Keratinocyte (primary cell): ENCODE data around the gene GDPD5. TPM values are rescaled to one million over a fixed set of nuclear protein-coding genes. Genes with fewer than 3 reads are reported as not detected.

Experiments
- DNase-seq: peaks from one replicate; pipeline ENCODE4 v3.0.0-alpha.2; 2011; ENCODE audit warnings: low read depth, missing footprints, low spot score
- FAIRE-seq: peaks from 2 replicates; lab custom pipeline; 2011; peaks lifted over from hg19 to GRCh38; lab: Jason Lieb, UNC
- H2AFZ ChIP-seq: 2 replicates; pipeline ENCODE4 v1.6.0; 2012; ENCODE audit warnings: low read length, control low read depth, inconsistent platforms; ENCODE audit not compliant: control insufficient read depth
- H3K27ac ChIP-seq: 2 replicates; pipeline ENCODE4 v1.5.1; 2011; ENCODE audit warnings: low read length; ENCODE audit not compliant: control insufficient read depth, insufficient read depth
- H3K27me3 ChIP-seq: 3 replicates; pipeline ENCODE4 v1.6.0; 2011; ENCODE audit warnings: low read length; ENCODE audit not compliant: control insufficient read depth, insufficient read depth; ENCODE audit errors: extremely low read depth
- H3K36me3 ChIP-seq, 2 experiments: 2 replicates in 1 of 2; 3 replicates in 1 of 2; pipeline ENCODE4 v1.5.1; 2011; ENCODE audit warnings: low read length in 2 of 2, mild to moderate bottlenecking in 1 of 2; ENCODE audit not compliant: control insufficient read depth in 2 of 2, insufficient read depth in 2 of 2; ENCODE audit errors: extremely low read depth in 1 of 2
- H3K4me1 ChIP-seq: 3 replicates; pipeline ENCODE4 v1.5.1; 2011; ENCODE audit warnings: low read length; ENCODE audit not compliant: control insufficient read depth, insufficient read depth; ENCODE audit errors: extremely low read depth
- H3K4me2 ChIP-seq: 3 replicates; pipeline ENCODE4 v1.6.0; 2011; ENCODE audit warnings: low read depth, low read length; ENCODE audit not compliant: control insufficient read depth, insufficient read depth; ENCODE audit errors: extremely low read depth
- H3K4me3 ChIP-seq, 3 experiments: fragments of 200-600 bp in 1 of 3; sonication (generic) in 1 of 3; 2 replicates in 2 of 3; 3 replicates in 1 of 3; pipeline ENCODE4 v1.5.1; 2011 to 2016; ENCODE audit warnings: low read length in 3 of 3, mild to moderate bottlenecking in 3 of 3, control low read depth in 2 of 3, inconsistent platforms in 1 of 3, low read depth in 1 of 3, mixed read lengths in 1 of 3, mixed run types in 1 of 3, moderate library complexity in 1 of 3; ENCODE audit not compliant: control insufficient read depth in 2 of 3, insufficient read depth in 2 of 3; ENCODE audit errors: extremely low read depth in 1 of 3
- H3K79me2 ChIP-seq: 2 replicates; pipeline ENCODE4 v1.6.0; 2012; ENCODE audit warnings: low read length; ENCODE audit not compliant: control insufficient read depth, insufficient read depth
- H3K9ac ChIP-seq: 3 replicates; pipeline ENCODE4 v1.6.0; 2011; ENCODE audit warnings: low read length; ENCODE audit not compliant: control insufficient read depth, insufficient read depth; ENCODE audit errors: extremely low read depth
- H3K9me1 ChIP-seq: 3 replicates; pipeline ENCODE4 v1.6.0; 2011; ENCODE audit warnings: low read length; ENCODE audit not compliant: control insufficient read depth, insufficient read depth; ENCODE audit errors: extremely low read depth
- H3K9me3 ChIP-seq: 2 replicates; pipeline ENCODE4 v1.5.1; 2012; ENCODE audit warnings: low read depth, low read length; ENCODE audit not compliant: control insufficient read depth
- H4K20me1 ChIP-seq: 3 replicates; pipeline ENCODE4 v1.6.0; 2011; ENCODE audit warnings: low read length; ENCODE audit not compliant: control insufficient read depth, insufficient read depth; ENCODE audit errors: extremely low read depth
- CTCF ChIP-seq, 3 experiments: IDR thresholded peaks in 1 of 3; conservative IDR thresholded peaks in 1 of 3; optimal IDR thresholded peaks in 1 of 3; 2 replicates in 2 of 3; 3 replicates in 1 of 3; pipeline versions ENCODE3 to v1.5.1; 2011; ENCODE audit warnings: low read length in 3 of 3, mild to moderate bottlenecking in 3 of 3, moderate library complexity in 2 of 3, control low read depth in 1 of 3, inconsistent platforms in 1 of 3; ENCODE audit not compliant: insufficient read depth in 2 of 3; ENCODE audit errors: extremely low read depth in 1 of 3
- EZH2 ChIP-seq: IDR thresholded peaks from one replicate; pipeline ENCODE4 v1.6.1; 2012; ENCODE audit warnings: inconsistent platforms, mild to moderate bottlenecking, low read length, moderate library complexity
- dilution Hi-C: fragments of 300-500 bp; cut with MboI; formaldehyde crosslinking; loops from one replicate; pipeline ENCODE4 v1.7.0; 2020; ENCODE audit warnings: low sequenced_read_pairs; ENCODE audit not compliant: extremely low pct_ligation_motif_present
- polyA plus RNA-seq, 5 experiments: library from polyadenylated mRNA; depleted of rRNA in 3 of 5; stranded (reverse) in 3 of 5; stranded (forward) in 1 of 5; unstranded in 1 of 5; fragments of >200 nt; gene quantifications; 1 replicate in 1 of 5; 2 replicates in 3 of 5; 3 replicates in 1 of 5; pipeline versions ENCODE4 v1.2.1 to v1.2.3, GENCODE V29; 2011 to 2012; ENCODE audit warnings: missing spikeins in 2 of 5, low read depth in 1 of 5, low replicate concordance in 1 of 5

Gene GDPD5
- polyA plus RNA-seq, 1 donor (not counting 4 experiments of a cell fraction or from before 2014, with no cell fraction given): 2.1 TPM

- DNase-seq: peak; percentile 41
These were observed 53.5 kb downstream of the GDPD5 start for GRCh38 chr11:75472081-75472732.

GRCh38 chr11:75471176-75471973, 54.4 kb downstream of the GDPD5 start:
- H3K9ac ChIP-seq: peak overlapping the region; percentile 45
- H3K4me2 ChIP-seq: peak overlapping the region; percentile 7
- H3K27me3 ChIP-seq: no peaks in the 10 kb centered on the region
- no peaks in the 10 kb centered on the region for H3K9me3 ChIP-seq
- DNase-seq: peak; percentile 32
- H3K9me1 ChIP-seq: no peaks in the 10 kb centered on the region
- no peak overlapping the region for H3K27ac ChIP-seq
- no peaks in the 10 kb centered on the region for H4K20me1 ChIP-seq
- peaks cover 13% of the 10 kb centered on the region for H3K4me1 ChIP-seq
- H3K4me3 ChIP-seq: no peak overlapping the region
- H3K36me3 ChIP-seq: no peaks in the 10 kb centered on the region
- TF ChIP-seq EZH2 (no peak), CTCF (optimal IDR thresholded peaks at IDR 0.05 in 1 of 3, IDR thresholded peaks at IDR 0.05 in 1 of 3, conservative IDR thresholded peaks at IDR 0.05 in 1 of 3; ENCODE audit: extremely low read depth in 1 of 3, insufficient read depth in 2 of 3, low read length in 3 of 3) (no peak)
- H2AFZ ChIP-seq: no peak overlapping the region
- dilution Hi-C loops: no loop called here
- peak; percentile 26 for FAIRE-seq
- H3K79me2 ChIP-seq: no peaks in the 10 kb centered on the region

More at GRCh38 chr11:75472081-75472732, 53.5 kb downstream of the GDPD5 start:
- H3K36me3 ChIP-seq: no peaks in the 10 kb centered on the region
- TF ChIP-seq EZH2 (no peak), CTCF (optimal IDR thresholded peaks at IDR 0.05 in 1 of 3, IDR thresholded peaks at IDR 0.05 in 1 of 3, conservative IDR thresholded peaks at IDR 0.05 in 1 of 3; ENCODE audit: extremely low read depth in 1 of 3, insufficient read depth in 2 of 3, low read length in 3 of 3) (no peak)
- FAIRE-seq: no peak
- H4K20me1 ChIP-seq: no peaks in the 10 kb centered on the region
- no peaks in the 10 kb centered on the region for H3K27me3 ChIP-seq
- H3K4me2 ChIP-seq: peak overlapping the region; percentile 7
- no peaks in the 10 kb centered on the region for H3K9me3 ChIP-seq
- peak overlapping the region; percentile 12 for H2AFZ ChIP-seq
- peak overlapping the region; percentile 39 for H3K27ac ChIP-seq
- H3K4me3 ChIP-seq: no peak overlapping the region
- peak overlapping the region; percentile 45 for H3K9ac ChIP-seq
- H3K9me1 ChIP-seq: no peaks in the 10 kb centered on the region
- dilution Hi-C loops: no loop called here
- H3K79me2 ChIP-seq: no peaks in the 10 kb centered on the region
- peaks cover 11% of the 10 kb centered on the region for H3K4me1 ChIP-seq
